IMR-90 (cell line): ENCODE measurements around the gene GGTA1.

Source experiments
- CEBPB ChIP-seq: IDR thresholded peaks from 2 replicates; pipeline ENCODE4 v1.6.1; 2012; ENCODE audit warnings: low read depth, low read length, improper control_type of control experiment
- MAFK ChIP-seq: IDR thresholded peaks from 2 replicates; pipeline ENCODE4 v1.6.1; 2012; ENCODE audit warnings: low read depth, low read length, improper control_type of control experiment
- MXI1 ChIP-seq: IDR thresholded peaks from 2 replicates; pipeline ENCODE4 v1.6.1; 2012; ENCODE audit warnings: low read depth, mild to moderate bottlenecking, low read length, moderate library complexity, borderline replicate concordance
- POLR2A ChIP-seq: IDR thresholded peaks from 2 replicates; pipeline ENCODE4 v1.6.1; 2012; ENCODE audit warnings: mild to moderate bottlenecking, low read depth, low read length
- RAD21 ChIP-seq: IDR thresholded peaks from 2 replicates; pipeline ENCODE4 v1.6.1; 2012; ENCODE audit warnings: low read length, improper control_type of control experiment
- RFX5 ChIP-seq: IDR thresholded peaks from 2 replicates; pipeline ENCODE4 v1.8.0; 2012; ENCODE audit warnings: low read depth, mild to moderate bottlenecking, low read length, moderate library complexity
- TF ChIP-seq, protein P1 (sequence below): conservative IDR thresholded peaks from 2 replicates; pipeline ENCODE4 v1.5.1; 2012; ENCODE audit warnings: mild to moderate bottlenecking, low read depth, low read length, improper control_type of control experiment

DNA sequence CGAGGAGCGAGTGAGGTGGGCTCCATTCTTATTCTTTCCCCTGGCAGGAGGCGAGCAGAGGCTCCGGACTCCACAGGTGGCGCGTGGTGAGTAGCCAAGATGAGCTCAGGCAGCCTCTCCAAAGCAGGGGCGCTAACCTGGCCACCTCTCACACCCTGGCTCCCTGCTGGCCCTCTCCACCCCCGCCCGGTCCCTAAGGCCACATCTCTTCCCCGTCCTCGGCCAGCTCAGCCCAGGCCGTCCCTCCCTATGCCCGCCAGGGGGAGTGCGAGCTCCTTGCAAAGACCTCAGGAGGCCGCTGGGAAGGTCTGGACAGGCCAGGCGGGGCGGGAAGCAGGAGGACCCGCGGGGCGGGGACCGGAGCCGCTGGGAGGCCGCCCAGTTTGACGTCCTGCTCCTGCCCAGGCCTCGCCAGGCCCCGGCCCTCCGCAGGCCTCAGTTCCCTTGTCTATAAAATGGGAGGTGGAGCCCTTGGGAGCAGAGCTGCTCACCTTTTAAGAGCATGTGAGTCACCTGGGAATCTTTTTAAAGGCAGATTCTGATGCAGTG, 46.3 kb upstream of the GGTA1 start:
- TF ChIP-seq, protein P1, sequence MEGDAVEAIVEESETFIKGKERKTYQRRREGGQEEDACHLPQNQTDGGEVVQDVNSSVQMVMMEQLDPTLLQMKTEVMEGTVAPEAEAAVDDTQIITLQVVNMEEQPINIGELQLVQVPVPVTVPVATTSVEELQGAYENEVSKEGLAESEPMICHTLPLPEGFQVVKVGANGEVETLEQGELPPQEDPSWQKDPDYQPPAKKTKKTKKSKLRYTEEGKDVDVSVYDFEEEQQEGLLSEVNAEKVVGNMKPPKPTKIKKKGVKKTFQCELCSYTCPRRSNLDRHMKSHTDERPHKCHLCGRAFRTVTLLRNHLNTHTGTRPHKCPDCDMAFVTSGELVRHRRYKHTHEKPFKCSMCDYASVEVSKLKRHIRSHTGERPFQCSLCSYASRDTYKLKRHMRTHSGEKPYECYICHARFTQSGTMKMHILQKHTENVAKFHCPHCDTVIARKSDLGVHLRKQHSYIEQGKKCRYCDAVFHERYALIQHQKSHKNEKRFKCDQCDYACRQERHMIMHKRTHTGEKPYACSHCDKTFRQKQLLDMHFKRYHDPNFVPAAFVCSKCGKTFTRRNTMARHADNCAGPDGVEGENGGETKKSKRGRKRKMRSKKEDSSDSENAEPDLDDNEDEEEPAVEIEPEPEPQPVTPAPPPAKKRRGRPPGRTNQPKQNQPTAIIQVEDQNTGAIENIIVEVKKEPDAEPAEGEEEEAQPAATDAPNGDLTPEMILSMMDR = peak; percentile 98
- TF ChIP-seq POLR2A (no peak), RAD21 (peak; percentile 97), RFX5 (no peak), MAFK (no peak), MXI1 (no peak), CEBPB (no peak)
